GM21515 (cell line): ENCODE measurements around the gene GTF2A2.
"Not testable (repeated sequence)": the region's sequence is repeated elsewhere in the genome, so short reads cannot be mapped to it uniquely, and the experiment has no call there.

Experiments
- ATAC-seq: cut with Tn5 transposase; IDR thresholded peaks from one replicate; pipeline ENCODE4 v1.9.1; 2021; ENCODE audit not compliant: unreplicated experiment

GTF2A2 gene

GRCh38 chr15:59674361-59674877, 17.1 kb upstream of the GTF2A2 start:
- ATAC-seq, result no peak

GRCh38 chr15:59668556-59668955, 11.2 kb upstream of the GTF2A2 start:
- ATAC-seq, result no peak

- no peak for ATAC-seq
Observed at GRCh38 chr15:59662260-59662659, 4.9 kb upstream of the GTF2A2 start.

- ATAC-seq, result no peak
Observed at GRCh38 chr15:59659366-59659765, 2.1 kb upstream of the GTF2A2 start.

- no peak for ATAC-seq
Observed at GRCh38 chr15:59657635-59658125, 365 bp upstream of the GTF2A2 start.

- no peak for ATAC-seq
Observed at GRCh38 chr15:59654046-59654445, 3.3 kb downstream of the GTF2A2 start.

GRCh38 chr15:59649603-59650002, 7.7 kb downstream of the GTF2A2 start:
- ATAC-seq, result no peak

- ATAC-seq, result no peak
Observed at GRCh38 chr15:59647085-59647484, 10.2 kb downstream of the GTF2A2 start.

DNA sequence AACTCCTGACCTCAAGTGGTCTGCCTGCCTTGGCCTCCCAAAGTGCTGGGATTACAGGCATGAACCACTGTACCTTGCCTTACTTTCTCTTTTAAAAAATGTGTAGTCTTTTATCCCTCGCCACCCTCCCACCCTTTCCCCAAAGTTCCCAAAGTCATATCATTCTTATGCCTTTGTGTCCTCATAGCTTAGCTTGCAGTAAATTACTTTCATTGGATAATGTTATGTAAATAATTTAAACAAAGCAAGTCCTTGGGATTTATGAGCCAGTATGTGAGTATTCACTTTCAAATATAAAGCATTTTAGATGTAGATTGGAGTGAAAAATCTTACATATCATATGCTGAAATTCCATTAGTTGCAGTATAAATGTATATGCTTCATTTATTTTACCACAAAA, 11.0 kb downstream of the GTF2A2 start:
- ATAC-seq, result no peak

GRCh38 chr15:59645812-59646211, 11.5 kb downstream of the GTF2A2 start:
- ATAC-seq, result not testable (repeated sequence)

- ATAC-seq, result no peak
Observed at GRCh38 chr15:59644756-59645155, 12.6 kb downstream of the GTF2A2 start.

DNA sequence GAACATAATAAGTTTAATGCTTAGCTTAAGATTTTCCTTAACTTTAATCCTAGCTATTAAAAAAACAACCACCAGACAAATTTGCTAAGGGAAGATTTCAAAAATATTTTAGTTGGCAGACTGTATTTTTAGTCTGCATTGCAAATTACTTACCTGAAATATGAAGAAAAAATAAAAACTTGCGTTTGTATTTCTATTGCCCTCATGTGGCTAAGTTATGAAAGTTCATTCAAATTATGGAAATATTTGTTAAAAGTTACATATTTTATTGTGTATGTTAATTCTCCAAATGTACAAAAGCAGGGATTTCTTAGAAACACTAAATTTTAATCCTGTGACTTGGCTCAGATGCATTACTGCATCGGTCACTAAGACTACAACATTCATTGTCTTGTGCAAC, 15.0 kb downstream of the GTF2A2 start:
- no peak for ATAC-seq

GRCh38 chr15:59637507-59637906, 19.8 kb downstream of the GTF2A2 start:
- not testable (repeated sequence) for ATAC-seq

DNA sequence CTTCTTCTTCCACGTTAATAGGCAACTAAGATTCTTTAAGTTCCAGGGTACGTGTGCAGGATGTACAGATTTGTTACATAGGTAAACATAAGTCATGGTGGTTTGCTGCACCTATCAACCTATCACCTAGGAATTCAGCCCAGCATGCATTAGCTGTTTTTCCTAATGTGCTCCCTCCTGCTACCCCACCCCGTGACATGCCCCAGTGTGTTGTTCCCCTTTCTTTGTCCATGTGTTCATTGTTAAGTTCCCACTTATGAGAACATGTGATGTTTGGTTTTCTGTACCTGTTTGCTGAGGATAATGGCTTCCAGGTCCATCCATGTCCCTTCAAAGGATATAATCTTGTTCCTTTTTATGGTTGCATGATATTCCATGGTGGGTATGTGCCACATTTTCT, 21.1 kb downstream of the GTF2A2 start:
- ATAC-seq, result no peak

DNA sequence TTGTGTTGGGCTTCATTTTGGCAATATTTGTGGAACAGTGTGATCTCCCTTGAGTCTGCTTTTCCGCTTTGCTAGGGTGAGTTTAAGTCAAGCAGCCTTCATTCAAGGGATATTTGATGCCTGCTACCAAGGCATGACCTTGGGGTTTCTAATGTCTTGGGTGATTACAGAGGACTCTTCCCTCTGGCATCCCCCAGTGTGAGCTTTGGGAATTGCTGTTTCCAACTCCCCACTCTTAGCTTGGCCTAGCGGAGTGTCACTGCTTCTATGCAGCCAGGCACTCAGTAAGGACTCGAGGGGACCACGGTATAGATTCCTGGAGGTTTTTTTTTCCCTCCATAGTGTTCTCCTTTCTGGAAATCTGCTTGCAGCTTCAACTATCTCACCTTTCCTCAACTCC, 24.6 kb downstream of the GTF2A2 start:
- ATAC-seq, result no peak

DNA sequence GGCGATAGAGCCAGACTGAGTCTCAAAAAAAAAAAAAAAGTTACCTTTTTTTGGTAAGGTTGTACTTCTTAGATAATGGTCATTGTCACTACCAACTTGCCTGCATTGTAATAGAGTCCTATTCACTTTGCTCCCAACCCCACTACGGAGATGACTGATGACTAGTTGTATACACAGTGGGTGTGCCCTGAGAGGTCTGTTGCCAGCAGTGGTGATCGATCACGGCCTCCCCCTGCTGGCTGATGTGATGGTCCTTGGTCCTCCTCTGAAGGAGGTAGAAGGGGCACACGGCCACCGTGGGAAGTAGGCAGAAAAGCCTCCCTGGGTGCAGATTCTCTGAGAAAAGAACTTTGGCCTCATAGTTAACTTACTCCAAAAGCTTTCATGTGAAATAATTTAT, 35.0 kb downstream of the GTF2A2 start:
- no peak for ATAC-seq

DNA sequence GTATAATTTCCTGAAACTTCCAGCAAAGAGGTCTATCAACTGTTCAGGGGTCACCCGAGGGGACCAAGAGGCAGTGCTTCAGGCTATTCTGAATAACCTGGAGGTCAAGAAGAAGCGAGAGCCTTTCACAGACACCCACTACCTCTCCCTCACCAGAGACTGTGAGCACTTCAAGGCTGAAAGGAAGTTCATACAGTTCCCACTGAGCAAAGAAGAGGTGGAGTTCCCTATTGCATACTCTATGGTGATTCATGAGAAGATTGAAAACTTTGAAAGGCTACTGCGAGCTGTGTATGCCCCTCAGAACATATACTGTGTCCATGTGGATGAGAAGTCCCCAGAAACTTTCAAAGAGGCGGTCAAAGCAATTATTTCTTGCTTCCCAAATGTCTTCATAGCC, 38.9 kb downstream of the GTF2A2 start:
- ATAC-seq, result no peak

DNA sequence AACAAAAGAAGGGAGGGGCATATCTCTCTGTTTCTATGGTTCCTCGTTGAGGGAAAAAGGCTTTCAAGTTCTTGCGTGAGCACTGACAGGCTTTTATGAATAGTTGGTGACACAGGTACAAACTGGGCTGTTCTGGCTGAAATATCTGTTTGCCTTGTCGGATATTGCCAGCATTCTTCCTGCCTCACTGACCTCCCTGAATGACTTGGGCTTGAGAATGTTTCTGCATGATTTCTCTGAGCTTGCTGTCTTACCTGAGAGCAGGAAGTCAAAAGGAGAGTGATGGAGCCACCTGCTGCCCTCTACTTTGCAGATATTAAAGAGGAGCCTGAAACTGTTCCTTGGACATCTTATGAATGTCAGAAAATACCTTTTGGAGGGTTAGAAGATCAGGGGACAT, 40.9 kb downstream of the GTF2A2 start:
- no peak for ATAC-seq

- ATAC-seq, result no peak
Observed at GRCh38 chr15:59615661-59616060, 41.7 kb downstream of the GTF2A2 start.

DNA sequence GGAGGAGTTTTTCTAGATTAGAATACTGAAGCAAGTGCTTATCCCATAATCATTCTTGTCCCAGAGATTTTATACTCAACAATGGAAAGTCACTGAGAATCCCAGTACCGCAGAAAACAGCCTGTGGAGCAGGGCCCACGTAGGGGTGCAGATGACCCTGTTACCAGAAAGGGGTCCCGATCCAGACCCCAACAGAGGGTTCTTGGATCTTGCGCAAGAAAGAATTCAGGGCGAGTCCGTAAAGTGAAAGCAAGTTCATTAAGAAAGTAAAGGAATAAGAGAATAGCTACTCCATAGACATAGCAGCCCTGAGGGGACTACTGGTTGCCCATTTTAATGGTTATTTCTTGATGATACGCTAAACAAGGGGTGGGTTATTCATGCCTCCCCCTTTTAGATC, 43.2 kb downstream of the GTF2A2 start:
- ATAC-seq, result no peak

GRCh38 chr15:59611276-59612260, 45.7 kb downstream of the GTF2A2 start, which contains the start of gene GCNT3:
Gene GCNT3, plus strand, starts transcription at chr15:59611783. Its CDS starts 6,456 bp downstream, at chr15:59618239.
- ATAC-seq, result no peak
